Uterus (tissue), 4 donors: ENCODE measurements around the gene MKI67. TPM values are rescaled to one million over a fixed set of nuclear protein-coding genes. Genes with fewer than 3 reads are reported as not detected.

Experiments
- DNase-seq, 2 donors: peaks; one replicate each; pipeline ENCODE4 v3.0.0-alpha.2; 2019 to 2020
- H3K27ac ChIP-seq, 2 donors: fragments of 200-600 bp; sonication (generic); 1 replicate in 1 of 2; 2 replicates in 1 of 2; pipeline ENCODE4 v1.5.1; 2016 to 2018
- H3K27me3 ChIP-seq, 2 donors: fragments of 200-600 bp; sonication (generic); one replicate each; pipeline ENCODE4 v1.5.1; 2018 to 2019; ENCODE audit warnings: control low read depth in 1 of 2
- H3K36me3 ChIP-seq, 2 donors: fragments of 200-600 bp; sonication (generic); one replicate each; pipeline ENCODE4 v1.5.1; 2019; ENCODE audit warnings: control low read depth in 1 of 2
- H3K4me1 ChIP-seq, 2 donors: fragments of 200-600 bp; sonication (generic); one replicate each; pipeline ENCODE4 v1.5.1; 2018 to 2019; ENCODE audit warnings: control low read depth in 1 of 2
- H3K4me3 ChIP-seq, 2 donors: fragments of 200-600 bp; sonication (generic); 1 replicate in 1 of 2; 2 replicates in 1 of 2; pipeline ENCODE4 v1.5.1; 2018 to 2019; ENCODE audit warnings: mild to moderate bottlenecking in 1 of 2
- H3K9me3 ChIP-seq, 2 donors: fragments of 200-600 bp; sonication (generic); one replicate each; pipeline ENCODE4 v1.5.1; 2019; ENCODE audit warnings: control low read depth in 1 of 2
- CTCF ChIP-seq, 4 experiments: fragments of 200-600 bp in 2 of 4; fragments of 450-650 bp in 2 of 4; sonication (generic) in 2 of 4; IDR thresholded peaks; one replicate each; pipeline ENCODE4 v1.5.1; 2016 to 2019; ENCODE audit warnings: antibody characterized with exemption in 4 of 4, mild to moderate bottlenecking in 2 of 4, moderate library complexity in 1 of 4
- POLR2A ChIP-seq, 2 donors: fragments of 450-650 bp; IDR thresholded peaks; one replicate each; pipeline ENCODE4 v1.6.1; 2016; ENCODE audit warnings: antibody characterized with exemption in 2 of 2, mild to moderate bottlenecking in 1 of 2, moderate library complexity in 1 of 2
- intact Hi-C: fragments of 100-400 bp; cut with DNase I; formaldehyde crosslinking; loops from one replicate; pipeline ENCODE4 v1.15.1; 2023; ENCODE audit warnings: low total_unique reads
- total RNA-seq, 4 donors: library from RNA; depleted of rRNA in 3 of 4; stranded (reverse); fragments of >200 nt in 3 of 4; gene quantifications; one replicate each; pipeline versions ENCODE4 v1.1.0 to v1.2.4, GENCODE V29; 2014 to 2023
- donor health status: DM: yes; HTN: yes; CAD: no.

Gene MKI67
- total RNA-seq, 4 donors from 2014 or later: under 0.01 to 16.9 (median 0.56) TPM

DNA sequence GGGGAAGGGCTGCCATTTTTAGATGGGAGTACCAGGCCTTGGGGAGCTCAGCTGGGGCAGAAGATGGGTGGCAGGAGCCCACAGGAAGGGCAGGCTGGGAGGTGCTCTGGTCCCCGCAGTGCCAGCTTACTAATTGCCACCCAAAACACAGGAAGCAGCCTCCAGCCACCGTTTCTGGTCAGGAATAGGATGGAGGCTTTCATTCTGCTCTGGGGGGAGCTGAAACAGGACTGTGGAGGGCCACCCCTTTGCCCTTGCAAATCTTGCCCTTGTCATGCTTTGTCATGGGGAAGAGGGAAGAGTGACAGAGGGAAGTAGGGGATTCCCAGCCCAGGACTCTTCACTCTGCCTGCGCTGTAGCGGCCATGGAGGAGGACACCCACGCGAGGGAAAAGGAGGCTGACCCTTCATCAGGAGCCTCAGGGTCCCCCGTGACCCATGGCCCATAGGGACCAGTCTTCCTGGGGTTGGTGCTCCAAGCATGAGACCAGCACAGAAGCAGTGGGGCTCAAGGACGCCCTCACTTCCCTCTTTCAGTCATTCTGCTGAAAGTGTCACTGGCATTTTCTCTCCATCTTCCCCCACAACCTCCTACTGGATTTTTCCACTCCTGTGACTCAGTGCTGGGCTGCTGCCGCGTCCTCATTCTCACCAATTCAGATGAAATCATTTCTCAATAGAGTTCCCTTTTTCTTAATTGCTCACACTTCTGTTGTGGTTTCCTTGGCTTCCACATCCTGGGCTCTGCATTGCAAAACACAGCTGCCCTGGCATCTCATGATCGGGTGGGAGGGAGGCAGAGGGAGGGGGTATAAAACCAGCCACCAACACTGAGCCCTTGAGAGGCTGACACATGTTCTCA lies 61.9 kb downstream of the MKI67 start:
- H3K27ac ChIP-seq: peak overlapping the region in 1 of 2 donors; percentile 58
- intact Hi-C loops: no loop called here
- no peaks in the 10 kb centered on the region for H3K36me3 ChIP-seq
- H3K4me3 ChIP-seq: no peak overlapping the region
- no peaks in the 10 kb centered on the region for H3K9me3 ChIP-seq
- DNase-seq: peak; percentile 47 to 56
- no peak for TF ChIP-seq POLR2A (IDR thresholded peaks at IDR 0.05)
- no peak for TF ChIP-seq CTCF (IDR thresholded peaks at IDR 0.05)
- no peaks in the 10 kb centered on the region for H3K27me3 ChIP-seq
- H3K4me1 ChIP-seq: no peaks in the 10 kb centered on the region

DNA sequence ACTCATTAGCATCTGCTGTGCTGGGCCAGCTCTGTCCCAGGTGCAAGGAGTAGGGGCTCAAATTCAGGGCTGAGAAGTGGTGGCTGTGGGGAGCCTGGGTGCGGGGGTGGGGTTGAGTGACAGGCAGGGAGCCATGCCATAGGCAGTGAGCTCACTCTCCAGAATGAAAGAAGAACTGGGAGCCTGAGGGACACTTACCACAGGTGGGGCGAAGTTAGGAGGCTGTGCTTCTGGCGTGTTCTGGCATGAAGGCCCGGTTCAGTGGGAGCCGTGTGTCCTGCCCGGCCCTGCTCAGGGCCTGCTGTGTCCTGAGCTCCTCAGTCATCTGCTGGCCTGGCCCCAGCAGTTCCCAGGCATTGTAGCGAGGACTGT lies 62.5 kb downstream of the MKI67 start:
- intact Hi-C loops: no loop called here
- Histone ChIP-seq H3K27ac (peak overlapping the region in 1 of 2 donors; percentile 58), H3K4me3 (no peak overlapping the region), H3K36me3 (no peaks in the 10 kb centered on the region), H3K4me1 (no peaks in the 10 kb centered on the region), H3K9me3 (no peaks in the 10 kb centered on the region), H3K27me3 (no peaks in the 10 kb centered on the region)
- TF ChIP-seq POLR2A (IDR thresholded peaks at IDR 0.05) (no peak), CTCF (IDR thresholded peaks at IDR 0.05) (no peak)
- DNase-seq: no peak

- Histone ChIP-seq H3K27me3 (no peaks in the 10 kb centered on the region), H3K27ac (peak overlapping the region in 1 of 2 donors; percentile 58), H3K4me1 (no peaks in the 10 kb centered on the region), H3K4me3 (no peak overlapping the region), H3K9me3 (no peaks in the 10 kb centered on the region), H3K36me3 (no peaks in the 10 kb centered on the region)
- TF ChIP-seq POLR2A (IDR thresholded peaks at IDR 0.05) (no peak), CTCF (IDR thresholded peaks at IDR 0.05) (no peak)
- DNase-seq: no peak
- intact Hi-C loops: no loop called here
Observed at GRCh38 chr10:128062881-128063563, 63.2 kb downstream of the MKI67 start.

DNA sequence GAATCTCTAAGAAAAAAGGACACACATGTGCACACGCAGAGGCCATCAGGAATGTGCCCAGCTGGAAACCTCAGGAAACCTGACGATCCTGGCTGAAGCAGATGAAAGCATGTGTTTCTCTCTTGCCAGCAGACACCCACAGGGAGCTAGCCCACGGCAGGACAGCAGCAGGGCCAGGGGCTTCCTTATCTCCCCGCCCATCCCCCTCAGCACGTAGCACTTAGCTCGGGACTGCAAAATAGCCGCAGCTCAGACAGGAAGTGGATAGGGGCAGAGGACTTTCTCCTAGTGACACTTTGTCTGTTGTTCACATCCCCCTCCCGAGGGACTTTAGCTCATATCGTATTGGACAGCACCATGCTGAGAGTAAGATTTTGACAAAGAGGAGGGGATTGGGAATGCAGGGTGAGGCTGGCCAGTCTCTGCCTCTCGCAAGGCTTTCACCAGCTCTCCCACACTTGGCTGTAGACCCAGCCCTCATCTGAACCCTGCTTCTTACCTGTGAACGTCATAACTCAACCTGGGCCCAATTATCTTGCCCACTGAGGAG lies 63.8 kb downstream of the MKI67 start:
- no peak overlapping the region for H3K27ac ChIP-seq
- no peak overlapping the region for H3K4me3 ChIP-seq
- H3K36me3 ChIP-seq: no peaks in the 10 kb centered on the region
- no peaks in the 10 kb centered on the region for H3K27me3 ChIP-seq
- no peaks in the 10 kb centered on the region for H3K9me3 ChIP-seq
- no peaks in the 10 kb centered on the region for H3K4me1 ChIP-seq
- intact Hi-C loops: no loop called here
- TF ChIP-seq CTCF (IDR thresholded peaks at IDR 0.05): no peak
- TF ChIP-seq POLR2A (IDR thresholded peaks at IDR 0.05): no peak
- DNase-seq: no peak
